ENCODE data around the gene FHIT.

DNA sequence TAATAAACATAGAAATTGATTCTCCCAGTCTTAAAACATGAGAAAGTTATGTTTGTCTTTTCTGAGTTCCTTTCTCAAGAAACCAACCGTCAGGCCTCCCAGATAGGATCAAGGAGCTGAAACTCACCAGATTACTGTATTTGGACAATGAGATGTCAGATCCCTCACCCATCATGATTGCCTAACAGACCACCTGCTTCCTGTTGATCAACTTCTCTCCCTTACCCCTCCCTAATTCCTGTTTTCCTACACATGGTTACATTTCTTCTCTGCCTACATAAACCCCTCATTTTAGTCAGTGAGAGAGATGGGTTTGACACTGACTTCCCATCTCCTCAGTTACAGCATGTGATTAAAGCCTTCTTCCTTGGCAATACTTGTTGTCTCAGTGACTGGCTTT is 917.5 kb downstream of the FHIT start:
- TF ChIP-seq, protein P1, sequence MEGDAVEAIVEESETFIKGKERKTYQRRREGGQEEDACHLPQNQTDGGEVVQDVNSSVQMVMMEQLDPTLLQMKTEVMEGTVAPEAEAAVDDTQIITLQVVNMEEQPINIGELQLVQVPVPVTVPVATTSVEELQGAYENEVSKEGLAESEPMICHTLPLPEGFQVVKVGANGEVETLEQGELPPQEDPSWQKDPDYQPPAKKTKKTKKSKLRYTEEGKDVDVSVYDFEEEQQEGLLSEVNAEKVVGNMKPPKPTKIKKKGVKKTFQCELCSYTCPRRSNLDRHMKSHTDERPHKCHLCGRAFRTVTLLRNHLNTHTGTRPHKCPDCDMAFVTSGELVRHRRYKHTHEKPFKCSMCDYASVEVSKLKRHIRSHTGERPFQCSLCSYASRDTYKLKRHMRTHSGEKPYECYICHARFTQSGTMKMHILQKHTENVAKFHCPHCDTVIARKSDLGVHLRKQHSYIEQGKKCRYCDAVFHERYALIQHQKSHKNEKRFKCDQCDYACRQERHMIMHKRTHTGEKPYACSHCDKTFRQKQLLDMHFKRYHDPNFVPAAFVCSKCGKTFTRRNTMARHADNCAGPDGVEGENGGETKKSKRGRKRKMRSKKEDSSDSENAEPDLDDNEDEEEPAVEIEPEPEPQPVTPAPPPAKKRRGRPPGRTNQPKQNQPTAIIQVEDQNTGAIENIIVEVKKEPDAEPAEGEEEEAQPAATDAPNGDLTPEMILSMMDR (IDR thresholded peaks at IDR 0.05; ENCODE audit: low read depth, low read length), result no peak
- no peak for TF ChIP-seq EZH2phosphoT487 (IDR thresholded peaks at IDR 0.05; ENCODE audit: low read depth)
